HG03135 (cell line): Measurements from ENCODE around the gene DSG2.
"Not testable (repeated sequence)": the region's sequence is repeated elsewhere in the genome, so short reads cannot be mapped to it uniquely, and the experiment has no call there.

ENCODE experiments used
- ATAC-seq: cut with Tn5 transposase; IDR thresholded peaks from one replicate; pipeline ENCODE4 v1.9.1; 2021; ENCODE audit warnings: mild to moderate bottlenecking, moderate library complexity; ENCODE audit not compliant: unreplicated experiment

Gene DSG2

GRCh38 chr18:31498574-31499524 lies 872 bp downstream of the DSG2 start:
- ATAC-seq: no peak

- ATAC-seq: peak; percentile 89
Measured at GRCh38 chr18:31500051-31500688, 2.2 kb downstream of the DSG2 start.

- no peak for ATAC-seq
Measured at GRCh38 chr18:31503011-31503410, 5.0 kb downstream of the DSG2 start.

GRCh38 chr18:31504455-31505147 lies 6.6 kb downstream of the DSG2 start:
- ATAC-seq: no peak

GRCh38 chr18:31505156-31505555 lies 7.2 kb downstream of the DSG2 start:
- no peak for ATAC-seq

GRCh38 chr18:31506024-31506742 lies 8.2 kb downstream of the DSG2 start:
- no peak for ATAC-seq

- ATAC-seq: not testable (repeated sequence)
Measured at GRCh38 chr18:31507124-31507523, 9.1 kb downstream of the DSG2 start.

GRCh38 chr18:31508781-31509180 lies 10.8 kb downstream of the DSG2 start:
- no peak for ATAC-seq

- no peak for ATAC-seq
Measured at GRCh38 chr18:31509571-31509970, 11.6 kb downstream of the DSG2 start.

- ATAC-seq: no peak
Measured at GRCh38 chr18:31510319-31510718, 12.3 kb downstream of the DSG2 start.

- no peak for ATAC-seq
Measured at GRCh38 chr18:31511098-31511497, 13.1 kb downstream of the DSG2 start.

GRCh38 chr18:31512203-31512764 lies 14.3 kb downstream of the DSG2 start:
- no peak for ATAC-seq

- no peak for ATAC-seq
Measured at GRCh38 chr18:31513189-31513935, 15.4 kb downstream of the DSG2 start.

GRCh38 chr18:31516437-31516836 lies 18.5 kb downstream of the DSG2 start:
- no peak for ATAC-seq

- no peak for ATAC-seq
Measured at GRCh38 chr18:31526374-31526773, 28.4 kb downstream of the DSG2 start.

GRCh38 chr18:31533236-31533635 lies 35.3 kb downstream of the DSG2 start:
- no peak for ATAC-seq

GRCh38 chr18:31538837-31539236 lies 40.9 kb downstream of the DSG2 start:
- no peak for ATAC-seq

- ATAC-seq: no peak
Measured at GRCh38 chr18:31546476-31546875, 48.5 kb downstream of the DSG2 start.

GRCh38 chr18:31548853-31549252 lies 50.9 kb downstream of the DSG2 start:
- ATAC-seq: no peak

- no peak for ATAC-seq
Measured at GRCh38 chr18:31549416-31549815, 51.4 kb downstream of the DSG2 start.
